Fibroblast of peridontal ligament (primary cell): ENCODE data around the gene DCDC2B.
"Not testable (repeated sequence)": the region's sequence is repeated elsewhere in the genome, so short reads cannot be mapped to it uniquely, and the experiment has no call there.

Source experiments
- DNase-seq: peaks from one replicate; pipeline ENCODE4 v3.0.0-alpha.2; 2010; ENCODE audit errors: extremely low read depth

The DCDC2B gene

GRCh38 chr1:32256473-32257226, 47.8 kb downstream of the DCDC2B start:
- DNase-seq = no peak

GRCh38 chr1:32257227-32257508, 48.3 kb downstream of the DCDC2B start:
- no peak for DNase-seq

- DNase-seq = not testable (repeated sequence)
Measured at GRCh38 chr1:32263236-32263593, 54.3 kb downstream of the DCDC2B start.

DNA sequence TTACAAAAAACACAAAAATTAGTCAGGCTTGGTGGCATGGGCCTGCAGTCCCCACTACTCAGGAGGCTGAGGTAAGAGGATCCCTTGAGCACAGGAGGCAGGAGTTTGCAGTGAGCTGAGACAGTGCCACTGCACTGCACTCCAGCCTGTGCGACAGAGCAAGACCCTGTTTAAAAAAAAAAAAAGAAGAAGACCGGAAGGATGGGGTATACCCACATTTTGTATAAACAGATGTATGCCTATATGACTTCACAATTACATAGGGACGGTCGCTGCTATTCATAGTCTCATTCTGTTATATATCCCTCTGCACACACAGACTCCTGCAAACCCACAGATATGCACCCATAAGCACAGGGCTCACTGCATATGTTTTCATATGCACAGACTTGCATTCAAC, 54.9 kb downstream of the DCDC2B start:
- DNase-seq = no peak
